ENCODE data around the gene NCAPG. TPM values are rescaled to one million over a fixed set of nuclear protein-coding genes. Genes with fewer than 3 reads are reported as not detected.

Gene NCAPG
- total and polyA plus RNA-seq, 8 donors = 0.09 to 1.3 (median 0.30) TPM; not detected in 1

DNA sequence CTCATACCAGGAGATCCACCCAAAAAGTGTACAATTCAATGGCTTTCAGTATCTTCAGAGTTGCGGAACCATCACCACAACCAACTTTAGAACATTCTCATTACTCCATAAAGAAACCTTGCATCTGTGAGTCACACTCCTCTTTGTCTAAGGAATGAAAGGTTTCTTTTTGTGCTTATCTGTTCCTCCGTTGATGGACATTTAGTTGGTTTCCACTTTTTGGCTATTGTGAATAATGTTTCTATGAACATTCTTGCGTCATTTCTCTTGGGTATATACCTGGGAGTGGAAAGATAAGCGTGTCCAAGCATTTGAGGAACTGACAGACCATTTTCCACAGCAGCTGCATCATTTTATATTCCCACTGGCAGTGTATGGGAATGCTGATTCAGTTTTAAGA is 39.9 kb upstream of the NCAPG start:
- H3K27me3 ChIP-seq = no peaks in the 10 kb centered on the region
- TF ChIP-seq, protein P1, sequence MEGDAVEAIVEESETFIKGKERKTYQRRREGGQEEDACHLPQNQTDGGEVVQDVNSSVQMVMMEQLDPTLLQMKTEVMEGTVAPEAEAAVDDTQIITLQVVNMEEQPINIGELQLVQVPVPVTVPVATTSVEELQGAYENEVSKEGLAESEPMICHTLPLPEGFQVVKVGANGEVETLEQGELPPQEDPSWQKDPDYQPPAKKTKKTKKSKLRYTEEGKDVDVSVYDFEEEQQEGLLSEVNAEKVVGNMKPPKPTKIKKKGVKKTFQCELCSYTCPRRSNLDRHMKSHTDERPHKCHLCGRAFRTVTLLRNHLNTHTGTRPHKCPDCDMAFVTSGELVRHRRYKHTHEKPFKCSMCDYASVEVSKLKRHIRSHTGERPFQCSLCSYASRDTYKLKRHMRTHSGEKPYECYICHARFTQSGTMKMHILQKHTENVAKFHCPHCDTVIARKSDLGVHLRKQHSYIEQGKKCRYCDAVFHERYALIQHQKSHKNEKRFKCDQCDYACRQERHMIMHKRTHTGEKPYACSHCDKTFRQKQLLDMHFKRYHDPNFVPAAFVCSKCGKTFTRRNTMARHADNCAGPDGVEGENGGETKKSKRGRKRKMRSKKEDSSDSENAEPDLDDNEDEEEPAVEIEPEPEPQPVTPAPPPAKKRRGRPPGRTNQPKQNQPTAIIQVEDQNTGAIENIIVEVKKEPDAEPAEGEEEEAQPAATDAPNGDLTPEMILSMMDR (IDR thresholded peaks at IDR 0.05) = no peak
- H3K4me3 ChIP-seq = no peak overlapping the region
- FAIRE-seq = no peak
- no peak for ATAC-seq
- no peaks in the 10 kb centered on the region for H3K9me3 ChIP-seq
- intact Hi-C loops (cut with DNase I) = no loop called here
- no peak overlapping the region for H3K27ac ChIP-seq
- no peaks in the 10 kb centered on the region for H3K4me1 ChIP-seq
- WGBS, 2 donors = 56 to 59% methylated on average over 4 of the region's 4 CpGs
- DNase-seq = no peak
- no peaks in the 10 kb centered on the region for H3K36me3 ChIP-seq

DNA sequence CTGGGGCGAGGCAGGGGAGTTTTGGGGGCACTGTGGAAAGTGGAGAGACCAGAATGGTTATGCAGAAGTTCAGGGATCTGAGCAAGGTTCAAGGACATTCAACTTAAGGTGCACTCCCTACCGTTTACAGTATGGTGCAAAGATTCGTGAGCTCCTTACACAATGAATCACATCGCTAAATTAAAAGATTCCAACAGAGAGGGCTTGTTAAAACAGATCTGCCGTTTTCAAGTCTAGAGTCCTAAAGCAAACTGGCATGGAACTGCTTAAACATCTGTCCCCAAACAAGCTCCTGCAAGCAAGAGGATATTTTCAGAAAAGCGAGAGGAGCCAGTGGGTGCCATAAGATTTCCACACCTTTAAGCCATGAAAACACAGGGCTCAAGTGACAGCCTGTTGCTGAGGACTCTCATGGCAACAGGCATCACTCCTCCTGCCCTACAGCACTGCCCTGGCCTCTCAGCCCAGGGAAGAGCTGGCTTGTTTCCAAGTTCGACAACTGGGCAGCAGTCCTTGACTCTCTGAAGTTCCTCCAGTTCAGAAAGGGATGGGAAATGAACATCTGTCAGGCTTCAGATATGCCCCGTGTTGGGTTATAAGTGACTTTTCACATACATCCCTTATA is 39.4 kb upstream of the NCAPG start:
- DNase-seq (no peak), FAIRE-seq (no peak), ATAC-seq (no peak)
- TF ChIP-seq, protein P1 (IDR thresholded peaks at IDR 0.05) = no peak
- intact Hi-C loops (cut with DNase I) = no loop called here
- H3K27me3 ChIP-seq = no peaks in the 10 kb centered on the region
- WGBS, 2 donors = 48 to 56% methylated on average over 8 of the region's 8 CpGs
- H3K36me3 ChIP-seq = no peaks in the 10 kb centered on the region
- H3K9me3 ChIP-seq = no peaks in the 10 kb centered on the region
- no peak overlapping the region for H3K27ac ChIP-seq
- no peaks in the 10 kb centered on the region for H3K4me1 ChIP-seq
- H3K4me3 ChIP-seq = no peak overlapping the region

DNA sequence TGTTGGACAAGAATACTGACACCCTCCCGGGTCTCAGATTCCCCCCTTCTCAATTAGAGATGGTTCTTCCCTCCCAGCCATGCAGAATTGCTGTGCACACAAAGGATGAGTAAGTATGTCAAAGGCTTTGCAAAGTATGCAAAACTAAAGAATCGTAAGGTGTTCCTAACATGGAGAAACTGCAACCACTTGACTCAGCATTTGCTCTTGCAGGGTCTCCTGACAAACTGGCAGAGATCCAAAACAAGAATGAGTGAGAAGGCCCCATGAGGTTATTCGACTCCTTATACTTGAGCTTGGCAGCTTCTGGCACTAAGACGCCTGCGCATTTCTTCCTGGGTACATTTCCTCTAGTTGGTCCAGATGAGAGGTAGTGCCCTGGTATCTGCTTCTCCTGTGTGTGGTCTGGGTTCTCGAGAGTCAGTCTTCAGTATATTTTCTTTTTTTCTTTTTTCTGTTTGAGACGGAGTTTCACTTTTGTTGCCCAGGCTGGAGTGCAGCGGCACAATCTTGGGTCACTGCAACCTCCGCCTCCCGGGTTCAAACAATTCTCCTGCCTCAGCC is 37.6 kb upstream of the NCAPG start:
- no peak for FAIRE-seq
- no peaks in the 10 kb centered on the region for H3K4me1 ChIP-seq

DNA sequence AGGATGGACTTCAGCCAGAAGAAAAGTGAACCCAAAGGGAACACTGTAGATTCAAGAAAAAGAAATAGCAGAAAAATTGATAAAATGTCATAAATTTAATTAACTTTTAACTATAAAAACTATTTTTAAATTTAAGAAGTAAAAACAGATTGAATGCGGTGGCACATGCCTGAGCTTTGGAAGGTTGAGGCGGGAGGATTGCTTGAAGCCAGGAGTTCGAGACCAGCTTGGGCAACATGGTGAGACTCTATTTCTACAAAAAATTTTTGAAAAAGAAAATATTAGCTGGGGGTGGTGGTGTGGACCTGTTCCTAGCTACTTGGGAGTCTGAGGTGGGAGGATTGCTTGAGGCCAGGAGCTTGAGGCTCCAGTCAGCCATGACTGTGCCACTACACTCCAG is 32.3 kb upstream of the NCAPG start:
- Histone ChIP-seq H3K9me3 (no peaks in the 10 kb centered on the region), H3K4me1 (no peaks in the 10 kb centered on the region), H3K36me3 (no peaks in the 10 kb centered on the region), H3K4me3 (no peak overlapping the region), H3K27ac (no peak overlapping the region), H3K27me3 (peaks cover 0 to 10% (median 0%) of the 10 kb centered on the region in 4 donors)
- DNase-seq (no peak), FAIRE-seq (no peak), ATAC-seq (no peak)
- intact Hi-C loops (cut with DNase I) = no loop called here
- TF ChIP-seq, protein P1 (IDR thresholded peaks at IDR 0.05) = no peak
- WGBS, 2 donors = 97 to 99% methylated on average over 3 of the region's 3 CpGs

More for the DNA sequence above, 37.6 kb upstream of the NCAPG start:
- Histone ChIP-seq H3K9me3 (no peaks in the 10 kb centered on the region), H3K27me3 (no peaks in the 10 kb centered on the region), H3K27ac (no peak overlapping the region), H3K36me3 (no peaks in the 10 kb centered on the region), H3K4me3 (no peak overlapping the region)
- TF ChIP-seq, protein P1 (IDR thresholded peaks at IDR 0.05) = no peak
- DNase-seq (no peak), ATAC-seq (no peak)
- intact Hi-C loops (cut with DNase I) = no loop called here
- 79 to 90% methylated on average over 10 of the region's 10 CpGs for WGBS, 2 donors
